Fibroblast of lung (primary cell): ENCODE measurements around the gene TMEM69.

Source experiments
- EZH2 ChIP-seq: IDR thresholded peaks from 2 replicates; pipeline ENCODE4 v1.5.1; 2012; ENCODE audit warnings: low read length, control low read depth, mild to moderate bottlenecking; ENCODE audit errors: missing control alignments
- TF ChIP-seq, protein P1 (sequence below), 2 donors: IDR thresholded peaks in 1 of 2; conservative IDR thresholded peaks in 1 of 2; 1 replicate in 1 of 2; 2 replicates in 1 of 2; pipeline ENCODE4 v1.5.1; 2011 to 2012; ENCODE audit warnings: low read length in 2 of 2, control low read depth in 1 of 2, inconsistent platforms in 1 of 2, low read depth in 1 of 2, mild to moderate bottlenecking in 1 of 2

GRCh38 chr1:45656573-45657226 is 31.3 kb upstream of the TMEM69 start:
- no peak for TF ChIP-seq EZH2
- TF ChIP-seq, protein P1, sequence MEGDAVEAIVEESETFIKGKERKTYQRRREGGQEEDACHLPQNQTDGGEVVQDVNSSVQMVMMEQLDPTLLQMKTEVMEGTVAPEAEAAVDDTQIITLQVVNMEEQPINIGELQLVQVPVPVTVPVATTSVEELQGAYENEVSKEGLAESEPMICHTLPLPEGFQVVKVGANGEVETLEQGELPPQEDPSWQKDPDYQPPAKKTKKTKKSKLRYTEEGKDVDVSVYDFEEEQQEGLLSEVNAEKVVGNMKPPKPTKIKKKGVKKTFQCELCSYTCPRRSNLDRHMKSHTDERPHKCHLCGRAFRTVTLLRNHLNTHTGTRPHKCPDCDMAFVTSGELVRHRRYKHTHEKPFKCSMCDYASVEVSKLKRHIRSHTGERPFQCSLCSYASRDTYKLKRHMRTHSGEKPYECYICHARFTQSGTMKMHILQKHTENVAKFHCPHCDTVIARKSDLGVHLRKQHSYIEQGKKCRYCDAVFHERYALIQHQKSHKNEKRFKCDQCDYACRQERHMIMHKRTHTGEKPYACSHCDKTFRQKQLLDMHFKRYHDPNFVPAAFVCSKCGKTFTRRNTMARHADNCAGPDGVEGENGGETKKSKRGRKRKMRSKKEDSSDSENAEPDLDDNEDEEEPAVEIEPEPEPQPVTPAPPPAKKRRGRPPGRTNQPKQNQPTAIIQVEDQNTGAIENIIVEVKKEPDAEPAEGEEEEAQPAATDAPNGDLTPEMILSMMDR (conservative IDR thresholded peaks at IDR 0.05 in 1 of 2, IDR thresholded peaks at IDR 0.05 in 1 of 2; ENCODE audit: low read depth in 1 of 2, low read length in 2 of 2): no peak
